SK-N-SH (cell line): ENCODE measurements around the gene RALY. TPM values are rescaled to one million over a fixed set of nuclear protein-coding genes. Genes with fewer than 3 reads are reported as not detected.

ENCODE experiments used
- CTCF ChIA-PET: fragments of 300-600, 350-600 bp; formaldehyde crosslinking; extraction: SDS; loops from one replicate; lab custom pipeline; 2021; lab: Yijun Ruan, JAX
- POLR2A ChIA-PET: fragments of 350-600 bp; sonication (Branson Sonifier 250); formaldehyde crosslinking; extraction: SDS; loops from one replicate; lab custom pipeline; 2020; ENCODE audit warnings: antibody characterized with exemption, inconsistent platforms; lab: Yijun Ruan, JAX
- DNase-seq: peaks from one replicate; pipeline ENCODE4 v3.0.0; 2012
- H2AFZ ChIP-seq: fragments of 200-600 bp; sonication (generic); 2 replicates; pipeline ENCODE4 v1.8.1; 2016; ENCODE audit warnings: antibody characterized with exemption, mild to moderate bottlenecking, low read depth
- H3F3A ChIP-seq: fragments of 200-600 bp; sonication (generic); replicated peaks from 2 replicates; pipeline ENCODE3; 2016; ENCODE audit warnings: antibody characterized with exemption, mild to moderate bottlenecking; ENCODE audit not compliant: insufficient read depth
- H3K27ac ChIP-seq, 2 experiments: fragments of 200-500 bp in 1 of 2; fragments of 200-600 bp in 1 of 2; sonication (Bioruptor generic) in 1 of 2; sonication (generic), shearing (Covaris generic) in 1 of 2; 2 replicates each; pipeline versions ENCODE4 v1.5.1 to v1.6.1; 2014 to 2016; ENCODE audit warnings: low read depth in 2 of 2, inconsistent platforms in 1 of 2, low read length in 1 of 2, mild to moderate bottlenecking in 1 of 2, mixed read lengths in 1 of 2
- H3K27me3 ChIP-seq: fragments of 200-600 bp; sonication (generic), shearing (Covaris generic); 2 replicates; pipeline ENCODE4 v1.6.1; 2016; ENCODE audit warnings: mixed run types; ENCODE audit not compliant: insufficient read depth
- H3K36me3 ChIP-seq, 2 experiments: fragments of 200-500 bp in 1 of 2; fragments of 200-600 bp in 1 of 2; sonication (Bioruptor generic) in 1 of 2; sonication (generic) in 1 of 2; replicated peaks in 1 of 2; 2 replicates each; pipeline versions ENCODE3 to v1.5.1; 2014 to 2016; ENCODE audit warnings: low read length in 1 of 2, mild to moderate bottlenecking in 1 of 2; ENCODE audit not compliant: insufficient read depth in 2 of 2, control insufficient read depth in 1 of 2
- H3K4me1 ChIP-seq, 2 experiments: fragments of 200-500 bp in 1 of 2; fragments of 200-600 bp in 1 of 2; sonication (Bioruptor generic) in 1 of 2; sonication (generic), shearing (Covaris generic) in 1 of 2; 2 replicates each; pipeline versions ENCODE4 v1.5.1 to v1.6.1; 2014 to 2016; ENCODE audit warnings: low read depth in 1 of 2, low read length in 1 of 2, mixed run types in 1 of 2; ENCODE audit not compliant: insufficient read depth in 2 of 2, control insufficient read depth in 1 of 2
- H3K4me2 ChIP-seq: fragments of 200-600 bp; sonication (generic), shearing (Covaris generic); 2 replicates; pipeline ENCODE4 v1.6.1; 2017; ENCODE audit warnings: mixed run types
- H3K4me3 ChIP-seq, 2 experiments: fragments of 200-500 bp in 1 of 2; fragments of 200-600 bp in 1 of 2; sonication (Bioruptor generic) in 1 of 2; sonication (generic), shearing (Covaris generic) in 1 of 2; 2 replicates each; pipeline versions ENCODE4 v1.5.1 to v1.8.1; 2014 to 2016; ENCODE audit warnings: low read depth in 2 of 2, inconsistent platforms in 1 of 2, low read length in 1 of 2, mild to moderate bottlenecking in 1 of 2, mixed read lengths in 1 of 2, moderate library complexity in 1 of 2
- H3K79me2 ChIP-seq: fragments of 200-600 bp; sonication (generic); 2 replicates; pipeline ENCODE4 v1.8.1; 2017; ENCODE audit warnings: mild to moderate bottlenecking; ENCODE audit not compliant: insufficient read depth
- H3K9ac ChIP-seq: fragments of 200-600 bp; sonication (generic); 2 replicates; pipeline ENCODE4 v1.6.1; 2017; ENCODE audit warnings: mixed run types
- H3K9me2 ChIP-seq: fragments of 200-600 bp; sonication (generic); 2 replicates; pipeline ENCODE4 v1.6.1; 2017; ENCODE audit warnings: mixed run types
- H3K9me3 ChIP-seq: fragments of 200-600 bp; sonication (generic); 2 replicates; pipeline ENCODE4 v1.6.1; 2017; ENCODE audit warnings: mixed run types, mild to moderate bottlenecking, moderate library complexity
- H4K20me1 ChIP-seq: fragments of 200-600 bp; sonication (generic); 2 replicates; pipeline ENCODE4 v1.6.1; 2017; ENCODE audit warnings: mild to moderate bottlenecking, mixed run types; ENCODE audit not compliant: insufficient read depth
- EP300 ChIP-seq, 2 experiments: IDR thresholded peaks; 2 replicates each; pipeline versions ENCODE4 v1.4.0 to v1.6.1; 2012; ENCODE audit warnings: borderline replicate concordance in 1 of 2, low read depth in 1 of 2, low read length in 1 of 2
- EZH2phosphoT487 ChIP-seq: fragments of 200-600 bp; sonication (generic); IDR thresholded peaks from 2 replicates; pipeline ENCODE4 v1.6.1; 2017; ENCODE audit warnings: low read depth, mixed run types, mild to moderate bottlenecking, antibody characterized with exemption, moderate library complexity, borderline replicate concordance
- FOSL2 ChIP-seq: IDR thresholded peaks from 2 replicates; pipeline ENCODE4 v1.4.0; 2012; ENCODE audit warnings: low read depth, mild to moderate bottlenecking, moderate library complexity, borderline replicate concordance
- FOXJ3 ChIP-seq: sonication (generic); formaldehyde crosslinking; IDR thresholded peaks from 2 replicates; pipeline ENCODE4 v1.5.1; 2020; ENCODE audit warnings: mild to moderate bottlenecking, missing genetic modification reagents
- FOXM1 ChIP-seq: IDR thresholded peaks from 2 replicates; pipeline ENCODE4 v1.4.0; 2012; ENCODE audit warnings: low read depth, mild to moderate bottlenecking
- MXI1 ChIP-seq: IDR thresholded peaks from 2 replicates; pipeline ENCODE4 v1.6.1; 2012; ENCODE audit warnings: mild to moderate bottlenecking, low read depth, low read length, improper control_type of control experiment
- NFIC ChIP-seq: IDR thresholded peaks from 2 replicates; pipeline ENCODE4 v1.4.0; 2012; ENCODE audit warnings: borderline replicate concordance
- POLR2AphosphoS5 ChIP-seq: IDR thresholded peaks from 2 replicates; pipeline ENCODE4 v1.6.1; 2012; ENCODE audit warnings: low read depth, low read length
- RAD21 ChIP-seq: IDR thresholded peaks from 2 replicates; pipeline ENCODE4 v1.6.1; 2012; ENCODE audit warnings: mild to moderate bottlenecking, low read length
- RFX5 ChIP-seq: IDR thresholded peaks from 2 replicates; pipeline ENCODE4 v1.6.1; 2012; ENCODE audit warnings: mild to moderate bottlenecking, improper control_type of control experiment, low read length
- SIN3A ChIP-seq: IDR thresholded peaks from 2 replicates; pipeline ENCODE4 v1.6.1; 2012; ENCODE audit warnings: low read depth, mild to moderate bottlenecking, low read length, moderate library complexity, borderline replicate concordance
- SMC3 ChIP-seq: IDR thresholded peaks from 2 replicates; pipeline ENCODE4 v1.6.1; 2012; ENCODE audit warnings: low read depth, low read length, improper control_type of control experiment
- TAF1 ChIP-seq: IDR thresholded peaks from 2 replicates; pipeline ENCODE4 v1.6.1; 2012; ENCODE audit warnings: low read depth, mild to moderate bottlenecking, low read length, moderate library complexity, borderline replicate concordance
- YY1 ChIP-seq: IDR thresholded peaks from 2 replicates; pipeline ENCODE4 v1.4.0; 2012; ENCODE audit warnings: low read depth, mild to moderate bottlenecking
- ZBTB33 ChIP-seq: IDR thresholded peaks from 2 replicates; pipeline ENCODE4 v1.4.0; 2012; ENCODE audit warnings: low read depth, borderline replicate concordance
- WGBS: methylation state at CpG from one replicate; pipeline ENCODE4 v1.1.6; 2017; ENCODE audit warnings: low lambda C conversion rate; 5-methylcytosine and 5-hydroxymethylcytosine counted together
- polyA plus RNA-seq, 3 experiments: library from polyadenylated mRNA; depleted of rRNA; stranded (reverse); fragments of >200 nt; gene quantifications; 2 replicates each; pipeline ENCODE4 v1.2.3, GENCODE V29; 2012
- TF ChIP-seq, protein P1 (sequence below): fragments of 200-600 bp; sonication (generic); IDR thresholded peaks from 2 replicates; pipeline ENCODE4 v1.6.1; 2017; ENCODE audit warnings: antibody characterized with exemption, mild to moderate bottlenecking, moderate library complexity

The RALY gene
- polyA plus RNA-seq, 1 of the 3 experiments (the other 2 are of a cell fraction): 130 TPM

- CTCF ChIA-PET: interaction anchor here (0.9 to 1.9 kb wide), 3 partner anchors 9 to 150 kb away, joined by 4 to 8 read pairs (median 5); no protein-coding TSS in a partner anchor
- POLR2A ChIA-PET: interaction anchor here (0.7 to 1.1 kb wide), 2 partner anchors 19 to 99 kb away, joined by 3 to 5 read pairs; partner anchors contain the start of genes EIF2S2 and RALY
- Histone ChIP-seq H3K27me3 (no peaks in the 10 kb centered on the region), H3K9me3 (no peaks in the 10 kb centered on the region), H3K9ac (no peak overlapping the region), H2AFZ (no peak overlapping the region), H3K4me1 (peaks cover 27 to 48% of the 10 kb centered on the region in 2 experiments), H3K27ac (peak overlapping the region in 1 of 2 experiments; percentile 55; a peak in 2 of 4 replicates), H3F3A (peaks cover 25% of the 10 kb centered on the region), H3K36me3 (no peaks in the 10 kb centered on the region), H3K9me2 (no peaks in the 10 kb centered on the region), H3K79me2 (peaks cover 98% of the 10 kb centered on the region), H3K4me2 (no peak overlapping the region), H4K20me1 (peaks cover 98% of the 10 kb centered on the region), H3K4me3 (no peak overlapping the region)
- DNase-seq: no peak
- no peak for TF ChIP-seq EP300 (IDR thresholded peaks at IDR 0.05; ENCODE audit: borderline replicate concordance in 1 of 2, low read depth in 1 of 2, low read length in 1 of 2)
- TF ChIP-seq FOXM1: no peak
- TF ChIP-seq SIN3A: no peak
- TF ChIP-seq, protein P1, sequence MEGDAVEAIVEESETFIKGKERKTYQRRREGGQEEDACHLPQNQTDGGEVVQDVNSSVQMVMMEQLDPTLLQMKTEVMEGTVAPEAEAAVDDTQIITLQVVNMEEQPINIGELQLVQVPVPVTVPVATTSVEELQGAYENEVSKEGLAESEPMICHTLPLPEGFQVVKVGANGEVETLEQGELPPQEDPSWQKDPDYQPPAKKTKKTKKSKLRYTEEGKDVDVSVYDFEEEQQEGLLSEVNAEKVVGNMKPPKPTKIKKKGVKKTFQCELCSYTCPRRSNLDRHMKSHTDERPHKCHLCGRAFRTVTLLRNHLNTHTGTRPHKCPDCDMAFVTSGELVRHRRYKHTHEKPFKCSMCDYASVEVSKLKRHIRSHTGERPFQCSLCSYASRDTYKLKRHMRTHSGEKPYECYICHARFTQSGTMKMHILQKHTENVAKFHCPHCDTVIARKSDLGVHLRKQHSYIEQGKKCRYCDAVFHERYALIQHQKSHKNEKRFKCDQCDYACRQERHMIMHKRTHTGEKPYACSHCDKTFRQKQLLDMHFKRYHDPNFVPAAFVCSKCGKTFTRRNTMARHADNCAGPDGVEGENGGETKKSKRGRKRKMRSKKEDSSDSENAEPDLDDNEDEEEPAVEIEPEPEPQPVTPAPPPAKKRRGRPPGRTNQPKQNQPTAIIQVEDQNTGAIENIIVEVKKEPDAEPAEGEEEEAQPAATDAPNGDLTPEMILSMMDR: no peak
- no peak for TF ChIP-seq EZH2phosphoT487
- TF ChIP-seq YY1: no peak
- TF ChIP-seq FOSL2: no peak
- no peak for TF ChIP-seq SMC3
- TF ChIP-seq TAF1: no peak
- TF ChIP-seq NFIC: no peak
- TF ChIP-seq FOXJ3 (CRISPR knock-in tag): no peak
- TF ChIP-seq POLR2AphosphoS5: no peak
- TF ChIP-seq MXI1: no peak
- no peak for TF ChIP-seq ZBTB33
- no peak for TF ChIP-seq RFX5
- no peak for TF ChIP-seq RAD21
- WGBS: 93% methylated on average over 3 of the region's 3 CpGs
These were observed 19.0 kb downstream of the RALY start for GRCh38 chr20:34012735-34013134.
